Measurements from ENCODE around the gene CACNA2D2.
A peak's percentile ranks its signal among the peaks of the same experiment; 100 is the strongest.

CACNA2D2 gene

GRCh38 chr3:50503504-50504342, at the start of gene CACNA2D2:
Gene CACNA2D2, minus strand, starts transcription at chr3:50503634. Its CDS starts 211 bp downstream, at chr3:50503423.
- peak; percentile 83 for DNase-seq (ENCODE audit: extremely low spot score)
- POLR2A ChIA-PET, result no interaction called here
- CTCF ChIA-PET, result no interaction called here
- TF ChIP-seq HDGF (IDR thresholded peaks at IDR 0.05; ENCODE audit: borderline replicate concordance) (no peak), FOXM1 (IDR thresholded peaks at IDR 0.05; ENCODE audit: borderline replicate concordance) (no peak), BHLHE40 (IDR thresholded peaks at IDR 0.05; ENCODE audit: borderline replicate concordance) (no peak), NFRKB (IDR thresholded peaks at IDR 0.05) (no peak), TARDBP (IDR thresholded peaks at IDR 0.05) (no peak), FOXK2 (IDR thresholded peaks at IDR 0.05) (no peak), ARNT (IDR thresholded peaks at IDR 0.05) (no peak), LEF1 (IDR thresholded peaks at IDR 0.05; ENCODE audit: borderline replicate concordance) (no peak), CTBP1 (IDR thresholded peaks at IDR 0.05; ENCODE audit: borderline replicate concordance) (no peak), SP1 (IDR thresholded peaks at IDR 0.05) (no peak), L3MBTL2 (conservative IDR thresholded peaks at IDR 0.05) (no peak), ELF4 (IDR thresholded peaks at IDR 0.05) (no peak), FOXA1 (IDR thresholded peaks at IDR 0.05) (no peak), PKNOX1 (IDR thresholded peaks at IDR 0.05) (no peak), SUZ12 (IDR thresholded peaks at IDR 0.05) (no peak), ZNF384 (IDR thresholded peaks at IDR 0.05) (no peak)

- POLR2A ChIA-PET, result no interaction called here
- CTCF ChIA-PET, result interaction anchor here (3.0 kb wide), 1 partner anchor 10 kb away, joined by 10 read pairs; no protein-coding TSS in a partner anchor
- TF ChIP-seq ZNF384 (IDR thresholded peaks at IDR 0.05) (no peak), TARDBP (IDR thresholded peaks at IDR 0.05) (no peak), SUZ12 (IDR thresholded peaks at IDR 0.05) (no peak), SP1 (IDR thresholded peaks at IDR 0.05) (no peak), LEF1 (IDR thresholded peaks at IDR 0.05; ENCODE audit: borderline replicate concordance) (no peak), NFRKB (IDR thresholded peaks at IDR 0.05) (no peak), HDGF (IDR thresholded peaks at IDR 0.05; ENCODE audit: borderline replicate concordance) (no peak), FOXA1 (IDR thresholded peaks at IDR 0.05) (no peak), ELF4 (IDR thresholded peaks at IDR 0.05) (no peak), BHLHE40 (IDR thresholded peaks at IDR 0.05; ENCODE audit: borderline replicate concordance) (no peak), FOXK2 (IDR thresholded peaks at IDR 0.05) (no peak), CTBP1 (IDR thresholded peaks at IDR 0.05; ENCODE audit: borderline replicate concordance) (no peak), PKNOX1 (IDR thresholded peaks at IDR 0.05) (no peak), L3MBTL2 (conservative IDR thresholded peaks at IDR 0.05) (no peak)
- DNase-seq (ENCODE audit: extremely low spot score), result no peak
These were observed 49.2 kb upstream of the CACNA2D2 start for GRCh38 chr3:50552598-50552997.

- CTCF ChIA-PET, result interaction anchor here (1.0 to 3.0 kb wide), 3 partner anchors 9 to 33 kb away, joined by 3 to 10 read pairs (median 5); no protein-coding TSS in a partner anchor
- POLR2A ChIA-PET, result interaction anchor here (1.0 kb wide), 1 partner anchor 17 kb away, joined by 3 read pairs; the partner anchor contains the start of gene HEMK1
- DNase-seq (ENCODE audit: extremely low spot score), result no peak
- TF ChIP-seq L3MBTL2 (conservative IDR thresholded peaks at IDR 0.05), result no peak
These were observed 48.4 kb upstream of the CACNA2D2 start for GRCh38 chr3:50551681-50552435.

GRCh38 chr3:50551054-50551659, 47.7 kb upstream of the CACNA2D2 start:
- TF ChIP-seq L3MBTL2 (conservative IDR thresholded peaks at IDR 0.05) (no peak), SP1 (IDR thresholded peaks at IDR 0.05) (no peak), HDGF (IDR thresholded peaks at IDR 0.05; ENCODE audit: borderline replicate concordance) (no peak), FOXA1 (IDR thresholded peaks at IDR 0.05) (no peak), BHLHE40 (IDR thresholded peaks at IDR 0.05; ENCODE audit: borderline replicate concordance) (no peak), ZNF384 (IDR thresholded peaks at IDR 0.05) (no peak), SUZ12 (IDR thresholded peaks at IDR 0.05) (no peak), TARDBP (IDR thresholded peaks at IDR 0.05) (no peak), FOXK2 (IDR thresholded peaks at IDR 0.05) (no peak), LEF1 (IDR thresholded peaks at IDR 0.05; ENCODE audit: borderline replicate concordance) (no peak), PKNOX1 (IDR thresholded peaks at IDR 0.05) (no peak)
- ChIA-PET CTCF (interaction anchor here (0.8 to 3.0 kb wide), 5 partner anchors 9 to 32 kb away, joined by 3 to 10 read pairs (median 3); no protein-coding TSS in a partner anchor), POLR2A (interaction anchor here (1.0 kb wide), 1 partner anchor 18 kb away, joined by 3 read pairs; the partner anchor contains the start of gene HEMK1)
- no peak for DNase-seq (ENCODE audit: extremely low spot score)

GRCh38 chr3:50550079-50550736, 46.8 kb upstream of the CACNA2D2 start:
- ChIA-PET POLR2A (interaction anchor here (1.5 to 2.0 kb wide), 2 partner anchors 19 to 213 kb away, joined by 4 to 7 read pairs; partner anchors contain the start of gene HEMK1), CTCF (interaction anchor here (0.7 to 3.0 kb wide), 7 partner anchors 8 to 179 kb away, joined by 3 to 10 read pairs (median 5); partner anchors contain the start of gene CISH)
- peak; percentile 79 for DNase-seq (ENCODE audit: extremely low spot score)
- TF ChIP-seq ELF4 (IDR thresholded peaks at IDR 0.05), result no peak
- TF ChIP-seq SUZ12 (IDR thresholded peaks at IDR 0.05), result no peak
- no peak for TF ChIP-seq ARNT (IDR thresholded peaks at IDR 0.05)
- TF ChIP-seq FOXA1 (IDR thresholded peaks at IDR 0.05), result no peak
- TF ChIP-seq BHLHE40 (IDR thresholded peaks at IDR 0.05; ENCODE audit: borderline replicate concordance), result no peak
- TF ChIP-seq NFRKB (IDR thresholded peaks at IDR 0.05), result no peak
- TF ChIP-seq SP1 (IDR thresholded peaks at IDR 0.05), result no peak
- no peak for TF ChIP-seq TARDBP (IDR thresholded peaks at IDR 0.05)
- TF ChIP-seq L3MBTL2 (conservative IDR thresholded peaks at IDR 0.05), result no peak
- no peak for TF ChIP-seq FOXK2 (IDR thresholded peaks at IDR 0.05)
- no peak for TF ChIP-seq ZNF384 (IDR thresholded peaks at IDR 0.05)
- TF ChIP-seq PKNOX1 (IDR thresholded peaks at IDR 0.05), result no peak
- TF ChIP-seq HDGF (IDR thresholded peaks at IDR 0.05; ENCODE audit: borderline replicate concordance), result no peak
- TF ChIP-seq LEF1 (IDR thresholded peaks at IDR 0.05; ENCODE audit: borderline replicate concordance), result no peak
- no peak for TF ChIP-seq CTBP1 (IDR thresholded peaks at IDR 0.05; ENCODE audit: borderline replicate concordance)
- no peak for TF ChIP-seq FOXM1 (IDR thresholded peaks at IDR 0.05; ENCODE audit: borderline replicate concordance)

Data from HEK293T (cell line).